SH-SY5Y (cell line): ENCODE results near the gene PTPN7.

Source experiments
- GATA2 ChIP-seq: IDR thresholded peaks from 2 replicates; pipeline ENCODE4 v1.6.1; 2011; ENCODE audit warnings: mild to moderate bottlenecking, low read depth, low read length
- GATA3 ChIP-seq: IDR thresholded peaks from 2 replicates; pipeline ENCODE4 v1.6.1; 2011; ENCODE audit warnings: low read depth, mild to moderate bottlenecking, low read length, moderate library complexity

Gene PTPN7

DNA sequence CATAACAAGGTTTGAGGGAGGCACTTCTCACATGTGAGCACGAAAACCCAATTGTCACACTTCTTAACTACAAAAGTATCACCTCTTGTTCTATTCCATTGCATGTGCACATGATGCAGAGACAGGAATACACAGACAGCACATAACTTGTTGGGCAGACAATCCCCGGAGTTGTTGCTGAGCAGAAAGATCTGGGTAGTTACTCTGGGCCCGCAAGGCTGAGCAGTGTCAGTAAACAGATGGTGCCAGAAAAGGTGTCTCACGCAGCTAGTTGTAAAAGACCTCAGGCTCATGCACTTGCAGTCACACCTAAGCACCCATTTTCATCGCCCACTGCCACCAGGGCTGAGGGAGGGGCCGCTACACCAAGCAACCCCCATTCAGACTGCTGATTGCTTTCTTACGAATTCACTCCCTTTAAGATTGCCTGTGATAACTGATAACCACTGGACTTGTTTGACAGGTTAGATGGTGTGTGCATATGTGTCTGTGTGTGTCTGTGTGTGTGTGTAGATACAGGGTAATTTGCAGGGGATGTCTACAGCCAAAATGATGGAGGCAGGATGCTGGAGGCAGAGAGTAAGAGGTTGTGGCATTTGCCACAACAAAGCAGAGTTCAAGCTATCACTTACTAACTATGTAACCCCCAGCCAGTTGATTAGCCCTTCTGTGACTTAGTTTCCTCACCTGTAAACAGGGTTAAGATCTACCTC lies 37.4 kb upstream of the PTPN7 start:
- TF ChIP-seq GATA2 (no peak), GATA3 (no peak)

DNA sequence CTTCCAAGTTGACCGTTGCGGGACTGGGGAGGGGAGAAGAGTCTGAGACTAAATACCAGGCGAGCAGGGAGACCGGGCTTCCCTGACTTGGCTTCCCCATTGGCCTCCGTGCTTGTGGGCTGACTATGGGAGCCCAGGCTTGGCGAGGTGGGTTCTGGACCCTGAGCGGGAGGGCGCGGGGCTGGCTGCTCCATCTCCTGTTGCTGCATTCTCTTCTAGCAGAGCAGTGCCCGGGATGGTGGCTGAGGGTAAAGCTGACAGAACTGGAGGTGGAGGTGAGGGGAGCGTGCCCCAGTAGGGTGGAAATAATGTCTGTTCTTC lies 33.9 kb upstream of the PTPN7 start:
- TF ChIP-seq GATA3 (no peak), GATA2 (no peak)

DNA sequence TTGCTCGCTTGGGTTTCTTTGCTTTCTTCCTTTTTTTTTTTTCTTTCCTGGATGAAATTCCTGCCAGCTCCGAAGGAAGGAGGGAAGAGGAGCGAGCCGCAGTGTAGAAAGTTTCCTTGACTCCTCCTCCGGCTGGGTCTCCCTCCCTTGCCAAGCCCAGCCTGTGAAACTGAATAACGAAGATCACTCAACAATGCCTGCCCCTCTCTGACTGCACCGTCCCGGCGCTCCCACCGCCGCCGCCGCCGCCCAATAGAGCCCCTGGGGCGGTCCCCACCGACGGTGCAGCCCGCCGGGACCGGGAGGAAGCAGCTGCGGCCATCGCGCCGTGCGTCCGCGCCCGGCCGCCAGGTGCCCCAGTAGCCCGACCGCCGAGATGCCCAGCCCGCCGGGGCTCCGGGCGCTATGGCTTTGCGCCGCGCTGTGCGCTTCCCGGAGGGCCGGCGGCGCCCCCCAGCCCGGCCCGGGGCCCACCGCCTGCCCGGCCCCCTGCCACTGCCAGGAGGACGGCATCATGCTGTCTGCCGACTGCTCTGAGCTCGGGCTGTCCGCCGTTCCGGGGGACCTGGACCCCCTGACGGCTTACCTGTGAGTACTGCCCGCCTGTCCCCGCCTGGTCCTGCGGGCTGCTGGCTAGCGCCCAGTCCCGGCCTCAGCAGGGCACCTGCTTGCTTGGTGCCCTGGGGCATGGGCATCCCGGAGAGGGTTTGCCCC lies 33.4 kb upstream of the PTPN7 start, which contains the start of gene LGR6:
LGR6 (plus strand) TSS at position 186 of the 714 bp plus-strand sequence; CDS start at position 377, 191 bp downstream.
- TF ChIP-seq GATA3: no peak
- TF ChIP-seq GATA2: no peak

DNA sequence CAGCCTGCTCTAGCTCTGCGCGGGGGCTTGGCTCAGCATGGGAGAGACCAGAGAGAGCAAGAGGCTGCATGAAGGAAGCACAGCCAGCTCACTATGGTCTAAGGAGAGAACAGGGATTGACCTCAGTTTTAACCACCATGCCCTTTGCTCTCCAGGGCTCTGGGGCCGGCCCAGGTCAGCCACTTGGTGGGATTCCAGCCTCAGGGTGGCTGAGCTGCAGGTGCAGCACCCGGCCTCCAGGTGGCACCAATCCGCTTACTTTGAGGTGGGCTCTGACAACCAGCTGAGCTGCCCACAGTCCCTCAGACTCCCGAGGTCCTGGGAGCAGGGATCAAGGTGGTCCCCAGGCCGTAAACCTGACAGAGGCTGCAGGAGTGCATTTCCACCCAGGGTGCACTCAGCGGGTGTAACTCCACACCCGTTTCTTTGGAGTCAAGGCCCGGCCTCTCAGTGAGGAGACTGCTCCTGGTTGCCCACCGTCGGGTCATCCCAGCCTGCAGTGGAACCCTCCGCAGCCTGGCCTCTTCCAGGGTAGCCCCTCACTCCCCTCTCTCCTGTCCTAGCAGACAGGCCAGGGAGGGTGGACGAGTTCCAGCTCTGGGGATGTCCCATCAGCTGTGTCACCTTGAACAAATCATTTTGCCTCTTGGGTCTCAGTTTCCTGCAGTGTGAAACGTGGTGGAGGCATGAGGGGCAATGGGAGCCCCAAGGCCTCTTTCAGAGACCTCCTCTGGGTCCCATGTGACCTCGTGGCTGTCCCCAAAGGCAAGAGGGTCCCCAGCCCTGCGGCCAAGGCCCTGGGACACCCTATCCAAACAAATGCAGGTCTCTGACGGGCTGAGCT lies 32.6 kb upstream of the PTPN7 start:
- TF ChIP-seq GATA3 (no peak), GATA2 (no peak)

DNA sequence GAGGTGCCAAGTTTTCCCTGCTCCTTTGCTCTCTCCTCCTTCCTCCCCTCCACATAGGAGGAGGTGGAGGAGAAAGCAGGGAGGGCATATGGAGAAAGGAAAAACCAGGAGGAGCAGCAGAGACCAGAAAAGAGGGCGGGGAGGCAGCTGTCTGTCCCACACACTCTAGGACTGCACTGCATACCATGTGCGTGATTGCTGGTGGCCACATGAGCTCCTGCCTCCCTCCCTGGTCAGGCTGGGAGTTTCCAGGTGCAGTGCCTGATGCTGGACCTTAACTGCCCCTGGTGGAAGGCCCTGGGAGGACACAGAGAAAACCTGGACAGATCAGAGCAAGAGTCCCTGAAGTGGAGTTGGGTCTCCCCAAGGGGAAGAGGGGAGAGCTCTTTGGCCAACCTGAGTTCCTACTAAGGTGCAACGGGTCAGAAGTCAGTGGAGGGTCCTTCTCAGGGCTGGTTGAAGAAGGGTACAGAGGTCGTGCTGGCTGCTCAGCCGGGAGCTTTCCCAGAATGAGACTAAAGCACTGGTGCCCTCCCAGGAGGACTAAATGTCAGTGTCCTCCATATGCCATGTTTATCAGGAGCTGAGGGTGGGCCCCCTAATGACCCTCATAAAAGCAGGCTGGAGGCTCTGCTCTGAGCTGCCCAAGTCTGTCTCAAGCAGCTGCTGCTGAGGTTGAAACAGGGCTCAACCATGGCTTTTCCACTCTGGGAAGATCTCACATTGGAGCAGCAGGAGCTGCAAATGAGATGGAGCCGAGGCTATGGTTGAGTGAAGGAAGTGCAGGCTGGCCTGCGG lies 29.7 kb upstream of the PTPN7 start:
- TF ChIP-seq GATA2: no peak
- TF ChIP-seq GATA3: no peak

DNA sequence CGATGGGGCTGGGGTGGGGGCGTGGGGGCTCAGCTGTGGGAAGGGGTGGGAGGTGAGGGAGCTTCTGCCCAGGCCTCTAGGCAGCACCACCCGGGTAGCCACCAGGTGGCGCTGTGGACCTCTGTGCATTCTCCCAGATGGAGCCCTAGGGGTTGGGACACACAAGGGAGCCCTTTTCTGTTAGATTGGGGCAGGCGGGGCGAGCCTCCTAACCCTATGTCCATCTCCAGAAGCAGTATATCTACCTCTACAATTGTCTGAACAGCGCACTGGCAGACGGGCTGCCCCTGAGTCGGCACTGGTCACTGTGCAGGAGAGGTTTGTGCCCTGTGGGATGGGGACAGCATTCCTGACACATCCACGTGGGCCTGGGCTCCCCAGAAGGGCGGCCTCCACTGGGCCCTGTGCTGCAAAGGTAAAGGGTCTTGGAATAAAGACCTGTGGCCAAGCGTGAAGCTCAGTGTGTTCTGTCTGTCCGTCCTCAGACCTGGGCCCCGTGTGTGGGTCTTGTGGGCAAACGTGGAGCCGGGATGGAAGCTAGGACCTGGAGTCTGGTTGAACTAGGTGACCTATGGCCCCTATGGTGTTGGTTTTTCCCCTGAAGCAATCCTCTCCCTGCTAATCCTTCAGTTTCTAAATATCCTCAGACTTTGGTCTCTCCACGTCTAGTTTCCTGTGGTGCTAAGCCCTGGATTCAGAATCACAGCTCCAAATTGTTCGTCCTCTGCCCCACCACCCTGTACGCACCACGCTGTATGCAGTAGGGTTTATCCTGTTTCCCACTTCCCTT lies 28.8 kb upstream of the PTPN7 start:
- no peak for TF ChIP-seq GATA2
- TF ChIP-seq GATA3: no peak

DNA sequence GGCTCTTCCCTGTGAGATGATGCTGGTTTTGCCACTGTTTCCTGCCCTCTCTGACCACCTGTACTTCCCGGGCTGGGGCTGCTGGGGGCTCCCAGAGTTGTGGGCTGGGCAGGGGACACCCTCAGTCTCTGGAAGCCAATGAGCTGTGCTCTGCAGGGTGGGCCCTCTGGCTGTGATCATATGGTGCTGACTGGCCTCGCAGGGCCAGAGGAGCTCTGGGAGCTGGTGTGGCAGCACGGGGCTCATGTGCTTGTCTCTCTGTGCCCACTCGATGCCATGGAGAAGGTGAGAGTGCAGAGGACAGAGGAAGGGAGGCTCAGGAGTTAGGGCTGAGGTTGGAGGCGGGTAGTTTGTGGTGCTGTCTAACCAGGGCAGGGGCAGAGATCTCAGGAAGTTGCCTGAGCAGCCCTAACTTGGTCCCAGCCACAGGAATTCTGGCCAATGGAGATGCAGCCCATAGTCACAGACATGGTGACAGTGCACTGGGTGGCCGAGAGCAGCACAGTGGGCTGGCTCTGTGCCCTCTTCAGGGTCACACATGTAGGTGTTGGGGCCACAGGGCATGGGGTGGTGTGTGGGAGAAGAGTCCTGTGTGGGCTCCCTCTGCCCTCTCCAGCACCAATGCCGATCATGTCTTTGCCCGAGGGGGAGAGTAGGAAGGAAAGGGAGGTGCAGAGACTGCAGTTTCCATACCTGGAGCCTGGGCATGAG lies 27.4 kb upstream of the PTPN7 start:
- TF ChIP-seq GATA2 (no peak), GATA3 (no peak)

DNA sequence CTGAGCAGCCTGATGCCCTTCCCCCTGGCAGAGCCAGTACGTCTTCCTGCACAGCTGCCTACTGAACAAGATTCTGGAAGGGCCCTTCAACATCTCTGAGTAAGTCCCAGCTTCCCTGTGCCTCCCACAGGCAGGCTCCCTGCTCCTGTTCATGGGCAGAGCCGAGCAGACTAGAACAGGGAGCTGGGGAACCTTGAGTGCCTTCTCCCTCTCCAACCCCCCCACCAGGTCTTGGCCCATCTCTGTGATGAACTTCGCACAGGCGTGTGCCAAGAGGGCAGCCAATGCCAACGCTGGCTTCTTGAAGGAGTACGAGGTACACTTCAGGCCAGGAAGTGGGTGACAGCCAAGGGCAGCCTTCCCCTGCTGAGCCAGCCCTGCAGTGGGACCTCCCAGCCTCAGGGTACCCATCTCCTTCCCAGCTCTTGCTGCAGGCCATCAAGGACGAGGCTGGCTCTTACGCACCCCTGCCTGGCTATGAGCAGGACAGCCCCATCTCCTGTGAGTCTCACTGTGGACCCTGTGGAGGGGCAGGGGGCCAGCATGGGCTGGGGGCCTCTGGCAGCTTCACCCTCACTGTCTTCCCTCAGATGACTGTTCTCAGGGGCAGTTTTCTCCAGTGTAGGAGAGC lies 26.8 kb upstream of the PTPN7 start:
- TF ChIP-seq GATA3 (no peak), GATA2 (no peak)

DNA sequence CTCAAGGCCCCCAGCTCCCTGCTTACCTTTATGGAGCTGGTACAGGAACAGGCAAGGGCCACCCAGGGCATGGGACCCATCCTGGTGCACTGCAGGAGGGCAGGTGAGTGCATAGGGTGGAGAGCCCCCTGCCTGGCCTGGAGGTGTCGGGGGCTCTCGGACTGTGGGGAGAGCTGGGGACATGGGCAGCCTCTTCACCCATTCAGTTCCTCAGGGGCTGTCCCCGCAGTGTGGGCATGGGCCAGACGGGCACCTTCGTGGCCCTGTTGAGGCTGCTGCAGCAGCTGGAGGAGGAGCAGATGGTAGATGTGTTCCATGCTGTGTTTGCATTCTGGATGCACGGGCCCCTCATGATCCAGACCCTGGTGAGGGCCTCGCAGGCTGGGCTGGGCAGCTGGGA lies 25.9 kb upstream of the PTPN7 start:
- TF ChIP-seq GATA3 (no peak), GATA2 (no peak)

DNA sequence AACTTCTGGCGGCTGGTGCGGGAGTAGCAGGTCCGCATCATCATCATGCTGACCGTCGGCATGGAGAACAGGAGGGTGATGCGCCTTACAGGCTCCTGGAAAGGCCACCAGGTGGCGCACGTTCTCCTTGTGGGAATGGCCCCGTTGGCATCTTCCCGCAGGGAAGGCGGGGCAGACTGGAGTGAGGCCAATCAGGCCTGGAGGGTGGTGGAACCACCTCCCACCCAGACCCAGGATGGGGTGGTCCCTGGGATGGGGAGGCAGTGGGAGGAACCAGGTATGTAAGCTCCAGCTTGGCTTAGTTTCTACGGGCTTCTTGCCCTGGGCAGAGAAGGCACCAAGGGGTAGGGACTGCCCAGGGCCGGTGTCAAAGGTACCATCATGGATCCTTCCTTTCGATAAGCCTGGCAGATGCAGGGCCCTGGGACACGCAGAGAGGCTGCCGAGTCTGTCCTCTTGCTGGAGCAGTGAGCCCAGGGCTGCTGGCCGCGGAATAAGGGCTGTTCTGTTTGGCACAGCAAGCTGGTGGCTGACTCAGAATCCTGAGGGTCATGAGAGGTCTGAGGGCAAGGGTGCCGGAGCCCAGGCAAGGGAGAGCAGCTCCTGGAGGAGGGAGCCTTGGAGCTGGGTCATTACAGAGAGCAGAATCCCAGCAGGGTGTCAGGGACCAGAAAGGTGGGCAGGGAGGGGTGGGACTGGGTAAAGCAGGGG lies 24.5 kb upstream of the PTPN7 start:
- no peak for TF ChIP-seq GATA2
- no peak for TF ChIP-seq GATA3

DNA sequence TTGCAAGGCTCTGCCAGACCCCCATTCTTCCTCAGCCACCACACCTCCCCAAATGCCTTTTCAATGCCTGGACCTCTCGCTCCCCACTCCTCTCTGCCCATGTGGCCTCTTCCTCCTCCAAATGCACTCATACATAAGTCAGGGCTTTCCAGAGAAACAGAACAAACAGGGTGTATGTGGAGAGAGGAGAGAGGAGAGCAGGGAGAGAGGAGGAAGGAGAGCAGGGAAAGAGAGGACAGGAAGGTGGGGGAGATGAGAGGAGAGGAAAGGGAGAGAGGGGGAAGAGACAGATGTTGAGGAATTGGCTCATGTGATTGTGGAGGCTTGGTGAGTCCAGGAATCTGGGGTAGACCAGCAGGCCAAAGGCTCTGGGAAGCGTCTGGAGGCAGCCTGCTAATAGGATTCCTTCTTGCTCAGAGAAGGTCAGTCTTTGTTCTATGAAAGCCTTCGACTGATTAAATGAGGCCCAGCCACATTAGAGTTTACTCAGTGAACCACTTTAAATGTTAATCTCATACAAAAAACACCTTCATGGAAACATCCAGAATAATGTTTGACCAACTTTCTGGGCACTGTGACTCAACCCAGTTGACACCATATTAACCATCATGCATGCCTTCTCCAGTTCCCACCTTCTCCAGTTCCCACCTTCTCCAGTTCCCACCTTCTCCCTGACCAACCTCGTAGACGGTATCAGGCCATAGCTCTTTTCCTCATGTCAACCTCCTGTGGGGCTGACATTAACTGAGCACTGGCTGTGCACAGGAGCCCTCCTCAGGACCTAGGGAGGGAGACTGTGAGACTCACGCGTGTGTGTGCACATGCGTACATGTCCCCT lies 21.9 kb upstream of the PTPN7 start:
- no peak for TF ChIP-seq GATA3
- no peak for TF ChIP-seq GATA2

DNA sequence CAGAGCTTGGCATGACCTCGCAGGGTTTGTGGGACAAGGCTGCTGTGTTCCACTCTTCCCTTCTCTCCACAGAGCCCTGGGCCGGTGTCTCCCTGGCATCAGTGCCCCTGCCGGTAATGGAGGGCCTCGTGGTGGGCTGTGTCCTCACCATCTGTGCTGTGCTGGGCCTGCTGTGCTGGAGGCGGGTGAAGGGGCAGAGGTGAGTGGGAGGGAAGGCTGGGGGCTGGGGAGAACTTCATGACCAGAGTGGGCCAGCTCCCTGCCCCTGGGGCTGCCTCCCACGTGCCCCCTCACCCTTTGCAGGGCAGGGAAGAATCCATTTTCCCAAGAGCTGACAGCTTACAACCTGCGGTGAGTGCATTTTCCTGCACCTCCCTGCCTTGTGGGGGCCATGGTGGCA lies 21.2 kb upstream of the PTPN7 start:
- no peak for TF ChIP-seq GATA2
- no peak for TF ChIP-seq GATA3
